ENCODE data around the gene CNTNAP1.
"Not testable (repeated sequence)": the region's sequence is repeated elsewhere in the genome, so short reads cannot be mapped to it uniquely, and the experiment has no call there.

The CNTNAP1 gene

DNA sequence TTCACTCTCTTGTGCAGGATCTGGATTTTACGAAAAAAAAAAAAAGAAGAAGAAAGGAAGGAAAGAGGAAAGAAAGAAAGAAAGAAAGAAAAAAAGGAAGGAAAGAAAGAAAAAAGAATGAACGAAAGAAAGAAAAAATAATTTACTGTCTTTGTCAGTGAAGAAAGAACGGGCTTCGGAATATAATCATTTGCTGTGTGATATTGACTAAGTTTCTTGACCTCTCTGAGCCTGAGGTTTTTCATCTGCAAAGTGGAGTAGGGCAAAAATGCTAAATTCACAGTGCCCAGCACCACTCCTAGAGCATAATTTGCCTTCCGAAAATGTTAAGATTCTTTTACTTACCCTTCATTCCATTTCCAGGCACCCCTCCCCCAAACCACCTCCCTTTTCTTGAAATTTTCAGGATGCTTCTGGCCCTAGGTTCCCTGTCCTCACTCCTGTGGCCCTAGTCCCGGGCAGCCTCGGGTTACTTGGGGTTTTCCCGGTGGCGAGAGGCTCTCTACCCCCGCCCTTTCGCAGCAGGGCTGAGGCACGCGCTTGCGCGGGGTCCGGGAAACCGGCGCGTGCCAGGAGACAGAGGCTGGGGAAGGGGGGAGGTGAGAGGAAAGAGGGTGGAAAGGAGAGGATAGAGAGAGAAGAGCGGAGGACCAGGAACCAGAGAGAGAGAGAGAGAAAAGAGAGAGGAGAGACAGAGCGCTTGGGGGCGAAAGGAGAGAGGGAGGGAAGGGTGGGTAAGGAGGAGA lies at the start of gene CNTNAP1:
CNTNAP1 (plus strand) TSS at position 556 of the 746 bp plus-strand sequence. CDS start 299 bp downstream, outside the sequence.
- no peak for DNase-seq

DNA sequence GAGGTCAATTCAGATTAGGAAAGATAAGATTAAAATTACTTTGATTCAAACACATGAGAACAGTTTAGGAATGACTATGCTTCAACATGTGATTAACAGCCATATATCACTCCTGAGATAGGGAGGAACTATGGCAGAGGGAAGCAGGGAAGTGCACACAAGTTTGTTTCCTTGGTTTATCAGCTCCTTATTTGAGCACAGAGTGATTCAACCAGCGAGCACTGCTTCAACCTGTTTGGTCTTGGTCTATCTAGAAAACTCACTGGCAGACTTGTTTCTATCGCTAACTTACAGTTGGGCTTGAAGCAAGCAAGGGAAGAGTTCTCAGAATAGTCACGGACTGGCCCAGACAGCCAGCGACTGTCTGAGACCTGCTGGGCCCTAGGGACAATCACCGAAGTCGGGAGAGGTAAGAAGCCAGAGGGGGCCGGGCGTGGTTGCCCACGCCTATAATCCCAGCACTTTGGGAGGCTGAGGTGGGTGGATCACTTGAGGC lies 49.3 kb upstream of the CNTNAP1 start:
- no peak for DNase-seq

DNA sequence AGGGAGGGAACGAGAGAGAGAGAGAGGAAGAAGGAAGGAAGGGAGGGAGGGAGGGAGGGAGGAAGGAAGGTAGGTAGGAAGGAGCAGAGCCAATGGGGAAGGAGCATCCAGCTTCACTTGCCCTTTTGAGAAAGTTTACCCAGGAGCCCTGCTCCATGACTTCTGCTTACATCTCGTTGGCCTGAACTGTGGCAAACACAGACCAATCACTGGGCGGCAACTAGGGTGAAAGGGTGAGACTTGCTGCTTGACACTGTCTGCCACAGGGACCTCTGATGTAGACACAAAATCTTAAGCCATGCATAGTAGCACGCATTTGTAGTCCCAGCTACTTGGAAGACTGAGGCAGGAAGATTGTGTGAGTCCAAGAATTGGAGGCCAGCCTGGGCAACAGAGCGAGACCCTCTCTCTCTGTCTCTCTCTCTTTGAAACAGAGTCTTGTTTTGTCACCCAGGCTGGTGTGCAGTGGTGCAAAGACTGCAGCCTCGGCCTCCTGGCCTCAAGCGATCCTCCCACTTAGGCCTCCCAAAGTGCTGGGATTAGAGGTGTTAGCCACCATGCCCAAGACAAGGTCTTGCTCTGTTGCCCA lies 42.7 kb upstream of the CNTNAP1 start:
- DNase-seq = no peak

DNA sequence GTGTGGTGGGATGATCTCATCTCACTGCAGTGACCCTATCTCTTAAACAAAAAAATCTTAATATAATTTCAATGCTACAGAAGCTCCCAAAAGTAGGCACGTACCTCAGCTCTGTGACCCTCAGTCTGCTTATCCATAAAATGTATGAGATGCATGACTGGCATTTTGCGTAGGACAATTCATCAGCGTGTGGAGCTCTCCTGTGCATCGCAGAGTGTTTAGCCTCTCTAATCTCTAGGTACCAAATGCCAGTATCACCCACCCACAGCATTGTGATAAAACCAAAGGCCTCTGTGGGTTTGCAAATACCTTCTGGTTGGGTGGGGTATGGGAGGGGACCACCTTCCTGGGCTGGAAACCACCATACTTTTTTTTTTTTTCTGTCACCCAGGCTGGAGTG lies 42.2 kb upstream of the CNTNAP1 start:
- no peak for DNase-seq

DNA sequence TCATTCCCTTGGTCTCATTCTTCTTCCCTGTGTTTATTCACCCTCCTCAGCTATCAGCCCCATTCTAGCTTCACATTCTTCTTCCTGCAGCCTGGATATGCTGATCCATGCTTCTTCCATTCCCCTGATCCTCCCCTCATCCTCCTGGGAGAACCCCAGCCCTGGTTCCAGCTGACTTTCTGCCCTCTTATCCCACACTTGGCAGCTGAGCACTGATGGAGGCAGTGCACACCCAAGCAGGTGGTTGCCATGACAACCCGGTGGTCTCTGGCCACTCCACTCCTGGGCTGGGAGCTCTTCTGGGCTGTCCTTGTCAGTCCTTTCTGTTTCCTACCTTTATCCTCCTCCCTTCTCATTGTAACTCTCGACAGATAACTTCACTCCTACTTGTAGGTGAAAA lies 40.0 kb upstream of the CNTNAP1 start:
- no peak for DNase-seq

DNA sequence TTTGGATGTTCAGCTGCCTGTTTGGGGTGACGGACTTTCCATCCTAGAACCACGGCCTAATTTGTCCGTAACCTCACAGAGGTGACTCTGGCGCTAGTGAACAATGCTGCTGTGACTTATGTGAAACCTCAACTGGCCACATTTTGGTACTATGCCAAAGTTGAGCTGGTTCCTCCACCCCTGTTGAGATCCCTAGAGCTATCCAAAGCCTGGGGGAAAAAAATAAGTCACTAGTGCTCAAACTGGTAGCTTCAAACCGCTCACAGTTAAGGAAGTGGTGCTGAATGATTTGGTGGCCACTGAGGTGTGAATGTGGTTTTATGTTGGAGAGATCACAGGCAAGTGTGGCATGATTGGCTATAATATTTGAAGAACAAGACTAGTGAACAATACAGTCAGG lies 34.6 kb upstream of the CNTNAP1 start:
- DNase-seq = no peak

DNA sequence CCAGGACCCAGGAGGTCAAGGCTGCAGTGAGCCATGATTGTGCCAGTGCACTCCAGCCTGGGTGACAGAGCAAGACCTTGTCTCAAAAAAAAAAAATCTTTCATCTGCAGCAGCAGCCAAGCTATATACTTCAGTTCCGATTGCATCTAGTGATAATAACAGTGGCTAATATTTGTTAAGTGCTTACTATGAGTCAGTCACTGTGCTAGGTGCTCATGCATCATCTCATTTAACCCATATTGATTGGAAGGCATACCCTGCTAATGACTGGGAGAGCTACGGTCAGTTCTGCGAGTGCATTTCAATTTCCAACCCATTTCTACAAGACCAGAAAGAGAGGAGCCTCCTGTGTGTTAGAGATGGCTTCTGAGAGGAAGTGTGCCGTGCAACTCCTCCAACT lies 30.9 kb upstream of the CNTNAP1 start:
- DNase-seq = no peak

DNA sequence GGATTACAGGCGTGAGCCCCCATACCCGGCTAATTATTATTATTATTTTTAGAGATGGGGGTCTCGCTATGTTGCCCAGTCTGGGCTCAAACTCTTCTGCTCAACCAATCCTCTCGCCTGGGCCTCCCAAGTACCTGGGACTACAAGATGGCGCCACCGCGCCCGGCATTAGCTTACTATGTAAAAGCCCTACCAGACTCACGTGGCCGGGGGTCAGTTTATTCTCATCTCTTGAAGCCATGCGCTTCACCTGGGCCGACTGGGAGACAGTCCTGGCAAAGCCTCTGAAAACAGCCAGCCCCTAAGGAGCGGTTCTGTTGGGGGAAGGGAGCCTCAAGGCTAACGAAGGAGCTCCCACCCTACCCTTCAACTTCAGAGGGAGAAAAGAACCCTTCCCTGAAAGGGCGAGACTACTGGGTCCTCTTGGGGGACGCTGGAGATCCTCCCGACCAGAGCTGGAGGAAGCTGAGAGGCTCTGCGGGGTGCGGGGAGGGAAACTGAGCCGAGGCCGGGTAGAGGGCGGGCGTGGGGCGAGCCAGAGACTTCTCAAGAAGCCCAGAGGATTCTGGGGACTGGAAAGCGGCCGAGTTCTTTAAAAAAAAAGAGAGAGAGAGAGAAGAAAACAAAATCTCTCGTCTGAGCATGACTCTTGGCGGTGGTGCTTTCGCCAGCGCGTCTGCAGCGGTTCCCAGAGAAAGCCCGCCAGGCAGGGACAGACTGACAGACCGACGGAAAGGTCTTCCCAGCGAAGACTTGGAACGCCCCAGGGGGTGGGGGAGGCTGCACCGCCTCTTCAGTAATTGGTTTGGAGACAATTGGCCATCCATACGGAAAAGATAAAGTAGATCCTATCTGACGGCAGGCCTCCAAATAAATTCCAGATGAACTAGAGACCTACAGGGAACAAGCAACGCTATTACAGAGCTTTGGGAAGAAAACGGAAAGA lies 28.9 kb upstream of the CNTNAP1 start:
- no peak for DNase-seq

DNA sequence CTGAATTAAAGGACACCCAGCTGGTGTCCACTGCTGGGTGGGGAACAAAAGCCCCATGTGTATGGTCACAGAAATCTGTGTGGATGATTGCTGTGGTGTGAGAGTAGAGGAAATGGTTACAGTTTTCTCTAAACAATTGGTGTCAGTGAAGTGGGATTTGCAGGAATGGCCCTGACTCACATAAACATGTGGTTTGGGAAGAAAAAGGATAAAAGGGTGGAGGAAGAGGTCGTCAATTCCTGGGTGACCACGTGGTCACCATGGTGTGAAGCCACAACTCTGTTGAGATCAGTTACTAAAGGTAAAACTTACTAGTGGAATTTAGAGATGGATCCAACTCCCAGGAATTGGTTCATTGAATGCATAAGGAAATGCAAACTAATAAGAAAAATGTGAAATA lies 26.8 kb upstream of the CNTNAP1 start:
- DNase-seq = no peak

DNA sequence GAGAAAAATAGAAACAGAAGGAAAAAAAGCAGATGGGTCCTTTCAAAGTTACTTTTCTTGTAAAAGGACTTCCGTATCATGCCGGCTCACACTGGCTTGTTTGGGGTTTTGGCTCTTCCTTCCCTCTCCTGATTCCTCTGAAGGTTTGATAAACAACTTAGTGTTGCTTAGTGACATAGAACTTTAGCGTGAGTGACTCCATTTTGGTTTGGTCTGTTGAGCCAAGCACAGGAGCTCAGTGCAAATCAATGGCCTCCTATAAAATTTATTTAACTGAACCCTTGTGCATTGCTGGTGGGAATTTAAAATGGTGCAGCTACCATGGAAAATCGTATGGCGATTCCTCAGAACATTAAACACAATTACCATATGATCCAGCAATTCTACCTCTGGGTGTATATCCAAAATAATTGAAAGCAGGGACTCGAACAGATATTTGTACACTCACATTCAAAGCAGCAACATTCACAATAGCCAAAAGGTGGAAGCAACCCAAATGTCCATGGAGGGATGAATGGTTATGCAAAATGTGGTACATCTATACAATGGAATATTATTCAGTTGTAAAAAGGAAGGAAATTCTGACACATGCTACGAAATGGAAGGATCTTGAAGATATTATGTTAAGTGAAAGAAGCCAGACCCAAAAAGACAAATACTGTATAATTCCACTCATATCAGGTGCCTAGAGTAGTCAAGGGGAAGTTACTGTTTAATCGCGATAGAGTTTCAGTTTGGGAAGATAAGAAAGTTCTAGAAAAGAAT lies 24.3 kb upstream of the CNTNAP1 start:
- DNase-seq = no peak

DNA sequence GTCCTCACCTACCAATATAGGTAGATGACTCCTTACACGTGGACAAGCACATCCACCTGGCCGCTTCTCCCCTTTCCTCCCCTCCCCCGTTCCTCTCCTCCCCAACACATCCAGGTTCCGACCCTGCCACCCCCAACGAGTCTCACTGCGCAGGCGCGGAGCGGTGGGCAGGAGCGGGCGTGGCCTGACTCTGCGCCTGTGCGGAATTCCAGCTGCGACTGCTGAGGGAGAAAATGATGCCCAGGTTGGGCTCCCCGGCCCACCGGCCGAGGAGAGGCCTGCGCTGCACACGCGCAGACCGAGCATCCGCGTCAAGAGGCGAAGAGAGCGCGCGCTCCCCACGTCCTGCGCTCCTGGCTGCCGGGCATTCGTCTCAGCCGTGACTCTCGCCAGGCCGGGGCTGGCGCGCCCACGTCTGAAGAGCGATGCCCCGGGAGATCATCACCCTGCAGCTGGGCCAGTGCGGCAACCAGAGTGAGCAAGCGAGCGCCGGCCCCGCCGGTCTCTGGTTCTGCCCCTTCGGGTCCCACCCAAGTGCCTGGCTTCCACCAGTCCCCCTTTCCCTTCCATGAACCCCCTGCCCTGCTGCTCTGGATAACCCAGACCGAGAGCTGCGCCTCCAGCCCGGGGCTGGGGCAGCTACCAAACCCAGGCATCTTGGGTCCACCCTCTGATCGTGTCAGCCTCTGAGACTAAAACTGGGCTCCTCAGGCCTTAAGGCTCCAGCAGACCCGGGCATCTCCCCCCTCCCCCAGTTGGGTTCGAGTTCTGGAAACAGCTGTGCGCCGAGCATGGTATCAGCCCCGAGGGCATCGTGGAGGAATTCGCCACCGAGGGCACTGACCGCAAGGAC lies 23.0 kb upstream of the CNTNAP1 start, which contains the start of gene TUBG2:
TUBG2 (plus strand) TSS at position 206 of the 853 bp plus-strand sequence; CDS start at position 426, 220 bp downstream.
- DNase-seq = peak; percentile 70 to 72

DNA sequence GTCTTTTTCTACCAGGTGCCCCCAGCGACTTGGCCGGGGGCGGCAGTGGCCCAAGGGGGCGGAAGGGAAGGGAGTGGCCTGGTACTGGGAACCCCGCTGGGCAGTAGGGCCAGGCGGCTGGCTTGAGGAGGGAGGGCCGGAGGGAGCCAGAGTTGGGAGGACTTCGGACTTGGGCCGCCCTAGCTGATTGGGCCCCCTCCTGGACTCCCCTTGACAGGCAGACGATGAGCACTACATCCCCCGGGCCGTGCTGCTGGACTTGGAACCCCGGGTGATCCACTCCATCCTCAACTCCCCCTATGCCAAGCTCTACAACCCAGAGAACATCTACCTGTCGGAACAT lies 22.4 kb upstream of the CNTNAP1 start:
- not testable (repeated sequence) for DNase-seq

DNA sequence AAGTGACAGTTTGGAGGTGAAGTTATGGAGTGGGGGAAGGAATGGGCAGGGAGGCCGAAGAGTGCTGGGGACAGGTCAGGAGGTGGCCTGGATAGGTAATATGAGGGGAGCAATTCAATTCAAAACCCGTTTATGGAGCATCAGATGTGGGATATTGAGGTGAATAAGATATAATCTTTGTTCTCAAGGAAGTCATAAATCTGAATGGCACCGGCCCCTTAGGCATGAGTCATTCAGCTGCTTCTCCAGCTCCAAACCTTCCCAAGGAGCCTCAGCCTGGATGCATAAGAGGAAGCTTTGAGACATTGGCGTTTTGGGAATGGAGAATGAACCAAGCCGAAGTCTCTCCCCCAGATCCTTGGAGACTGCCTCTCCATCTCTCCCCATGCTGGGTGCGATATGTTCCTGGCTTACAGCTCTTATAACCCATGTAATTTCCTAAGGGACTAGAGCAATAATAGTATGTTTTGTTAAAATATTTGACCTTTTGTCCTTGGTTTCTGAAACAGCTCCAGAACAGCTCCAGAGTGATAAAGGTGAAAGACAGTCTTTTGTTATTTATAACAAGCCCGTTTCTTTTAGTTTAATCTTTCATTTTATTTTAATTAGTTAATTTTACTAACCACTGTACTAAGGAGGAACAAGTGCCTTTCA lies 21.5 kb upstream of the CNTNAP1 start:
- no peak for DNase-seq

DNA sequence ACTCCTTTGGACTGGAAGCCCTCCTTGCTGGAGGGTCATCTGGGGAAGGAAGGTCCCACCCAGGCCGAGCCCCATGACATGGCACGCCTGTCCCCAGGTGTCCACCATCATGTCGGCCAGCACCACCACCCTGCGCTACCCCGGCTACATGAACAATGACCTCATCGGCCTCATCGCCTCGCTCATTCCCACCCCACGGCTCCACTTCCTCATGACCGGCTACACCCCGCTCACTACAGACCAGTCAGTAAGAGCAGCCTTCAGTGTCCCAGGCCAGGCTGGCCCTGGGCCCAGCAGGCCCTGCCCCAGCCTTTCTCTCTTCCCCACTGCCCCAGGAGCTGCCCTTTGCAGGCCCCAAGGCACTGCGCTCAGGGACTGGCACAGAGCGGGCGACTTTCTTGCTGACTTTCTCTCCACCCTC lies 16.7 kb upstream of the CNTNAP1 start:
- no peak for DNase-seq

DNA sequence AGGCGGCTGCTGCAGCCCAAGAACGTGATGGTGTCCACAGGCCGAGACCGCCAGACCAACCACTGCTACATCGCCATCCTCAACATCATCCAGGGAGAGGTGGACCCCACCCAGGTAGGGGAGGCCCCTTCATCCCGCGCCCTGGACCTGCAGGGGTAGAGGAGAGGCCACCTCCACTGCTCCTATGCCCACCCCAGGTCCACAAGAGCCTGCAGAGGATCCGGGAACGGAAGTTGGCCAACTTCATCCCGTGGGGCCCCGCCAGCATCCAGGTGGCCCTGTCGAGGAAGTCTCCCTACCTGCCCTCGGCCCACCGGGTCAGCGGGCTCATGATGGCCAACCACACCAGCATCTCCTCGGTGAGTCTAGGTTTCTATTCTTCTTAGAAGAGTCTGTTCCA lies 16.2 kb upstream of the CNTNAP1 start:
- DNase-seq = not testable (repeated sequence)

DNA sequence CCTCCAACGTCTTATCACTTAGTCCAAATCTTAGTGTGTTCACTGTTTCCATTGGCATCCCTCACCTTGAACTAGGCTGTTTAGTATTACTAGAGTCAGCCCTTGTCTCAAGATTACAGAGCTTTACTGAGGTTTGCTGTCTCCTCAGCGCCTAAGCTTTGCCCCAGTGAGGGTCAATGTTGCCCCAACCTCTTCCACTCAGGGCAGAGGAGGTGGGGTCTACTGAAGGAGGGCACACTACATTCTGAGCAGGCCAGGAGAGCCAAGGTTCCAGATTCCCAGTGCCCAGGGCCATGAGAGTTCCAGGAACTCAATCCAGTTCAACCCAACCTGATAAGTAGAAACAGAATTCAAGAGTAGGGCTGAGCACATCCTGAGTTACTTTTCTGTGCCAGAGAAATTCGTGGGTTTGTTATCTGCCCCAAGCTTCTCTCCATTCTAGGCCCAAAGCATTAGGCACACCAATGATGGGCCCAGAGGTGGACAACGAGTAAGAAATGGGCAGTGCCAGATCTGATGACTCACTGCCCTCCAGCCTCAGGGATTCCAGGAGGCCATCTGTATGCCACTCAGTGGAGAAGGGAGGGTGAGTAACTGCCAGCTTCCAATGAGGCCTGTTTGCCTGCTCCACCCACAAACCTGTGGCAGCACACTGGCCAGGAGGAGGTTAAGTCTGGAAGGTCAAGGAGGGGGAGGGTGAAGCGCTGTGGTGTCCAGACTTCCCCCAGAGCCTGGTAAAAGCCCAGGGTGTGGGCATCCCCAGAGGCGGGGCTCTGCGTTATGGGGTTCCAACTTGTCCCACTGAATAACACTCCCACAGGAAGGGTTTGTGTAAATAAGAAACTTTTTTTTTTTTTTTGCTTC lies 15.0 kb upstream of the CNTNAP1 start:
- no peak for DNase-seq

DNA sequence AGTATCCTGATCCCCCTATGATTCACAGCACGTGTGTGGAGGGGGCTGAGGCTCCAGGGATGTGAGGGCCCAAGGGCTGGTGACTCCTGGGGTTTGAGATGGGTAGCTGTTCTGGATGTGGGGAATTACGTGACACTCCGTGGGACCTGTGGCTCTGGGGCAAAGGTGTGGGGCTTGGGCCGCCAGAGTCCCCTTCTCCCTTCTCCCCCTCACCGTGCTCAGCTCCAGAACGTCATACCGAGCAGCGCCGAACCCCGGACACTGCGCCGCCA lies 12.7 kb upstream of the CNTNAP1 start:
- no peak for DNase-seq

DNA sequence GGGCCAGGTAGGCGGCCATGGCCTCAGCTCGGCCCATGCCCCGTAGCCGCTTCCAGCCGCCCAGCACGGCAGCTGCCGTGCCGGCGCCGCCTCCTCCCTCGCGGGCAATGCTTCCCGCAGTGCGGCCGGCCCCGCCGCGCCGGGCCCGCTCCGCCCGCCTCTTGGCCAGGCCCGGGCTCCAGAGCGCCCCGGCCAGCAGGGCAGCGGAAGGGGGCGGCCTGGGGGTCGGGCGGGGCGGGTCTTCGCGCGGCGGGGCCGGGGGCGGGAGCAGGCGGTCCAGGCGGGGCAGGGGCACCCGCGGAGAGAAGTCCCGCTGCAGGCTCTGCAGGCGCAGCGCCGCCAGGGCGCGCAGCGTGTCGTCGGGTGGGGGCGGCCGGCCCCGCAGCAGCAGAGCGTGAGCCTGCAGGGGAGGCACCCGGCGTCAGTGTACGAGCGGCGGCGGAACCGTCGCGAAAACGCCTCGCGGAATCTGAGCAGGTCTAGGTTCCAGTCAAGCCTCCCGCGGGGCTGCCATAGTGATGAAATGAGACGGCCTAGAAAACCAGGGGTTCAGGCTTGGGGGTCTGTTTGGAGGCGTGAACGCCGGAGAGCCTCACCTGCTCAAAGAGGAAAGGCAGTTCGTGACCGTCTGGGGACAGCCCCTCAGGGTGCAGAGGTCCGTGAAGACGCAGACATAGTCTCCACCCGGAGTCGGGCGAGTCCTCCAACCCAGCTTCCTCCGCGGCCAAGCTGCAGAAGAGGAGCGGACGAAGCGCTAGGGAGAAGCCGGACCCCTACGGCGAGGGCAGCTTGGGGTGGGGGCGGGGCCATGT lies 12.1 kb upstream of the CNTNAP1 start:
- peak in 1 of 2 experiments; percentile 36 for DNase-seq

Measured in activated CD4-positive, alpha-beta T cell treated with anti-CD3 and anti-CD28 coated beads, Interleukin-2, amount 50 U/mL, for 4 hours (primary cell).